ENCODE results near the gene BUB1.
"Not testable (repeated sequence)": the region's sequence is repeated elsewhere in the genome, so short reads cannot be mapped to it uniquely, and the experiment has no call there.

Gene BUB1

GRCh38 chr2:110677530-110678456 is at the start of gene BUB1:
TSS of gene BUB1 (minus strand) at chr2:110678063. CDS start at chr2:110677995, 68 bp downstream.
- DNase-seq (ENCODE audit: low spot score) = peak; percentile 94

GRCh38 chr2:110726285-110726684 is 48.4 kb upstream of the BUB1 start:
- DNase-seq (ENCODE audit: low spot score) = no peak

GRCh38 chr2:110725859-110726258 is 48.0 kb upstream of the BUB1 start:
- no peak for DNase-seq (ENCODE audit: low spot score)

GRCh38 chr2:110725370-110725769 is 47.5 kb upstream of the BUB1 start:
- DNase-seq (ENCODE audit: low spot score) = no peak

GRCh38 chr2:110724820-110725219 is 47.0 kb upstream of the BUB1 start:
- DNase-seq (ENCODE audit: low spot score) = no peak

- no peak for DNase-seq (ENCODE audit: low spot score)
Observed at GRCh38 chr2:110720547-110720946, 42.7 kb upstream of the BUB1 start.

GRCh38 chr2:110718990-110719389 is 41.1 kb upstream of the BUB1 start:
- no peak for DNase-seq (ENCODE audit: low spot score)

- no peak for DNase-seq (ENCODE audit: low spot score)
Observed at GRCh38 chr2:110718382-110718781, 40.5 kb upstream of the BUB1 start.

GRCh38 chr2:110717734-110718133 is 39.9 kb upstream of the BUB1 start:
- peak; percentile 61 for DNase-seq (ENCODE audit: low spot score)

GRCh38 chr2:110716959-110717645 is 39.2 kb upstream of the BUB1 start:
- DNase-seq (ENCODE audit: low spot score) = peak; percentile 52

GRCh38 chr2:110714452-110715224 is 36.8 kb upstream of the BUB1 start:
- no peak for DNase-seq (ENCODE audit: low spot score)

- DNase-seq (ENCODE audit: low spot score) = no peak
Observed at GRCh38 chr2:110713513-110714362, 35.9 kb upstream of the BUB1 start.

GRCh38 chr2:110712737-110713136 is 34.9 kb upstream of the BUB1 start:
- DNase-seq (ENCODE audit: low spot score) = no peak

- DNase-seq (ENCODE audit: low spot score) = no peak
Observed at GRCh38 chr2:110708455-110708854, 30.6 kb upstream of the BUB1 start.

- no peak for DNase-seq (ENCODE audit: low spot score)
Observed at GRCh38 chr2:110707386-110707965, 29.6 kb upstream of the BUB1 start.

GRCh38 chr2:110702514-110703380 is 24.9 kb upstream of the BUB1 start:
- DNase-seq (ENCODE audit: low spot score) = no peak

- not testable (repeated sequence) for DNase-seq (ENCODE audit: low spot score)
Observed at GRCh38 chr2:110698253-110698652, 20.4 kb upstream of the BUB1 start.

- DNase-seq (ENCODE audit: low spot score) = not testable (repeated sequence)
Observed at GRCh38 chr2:110695146-110695898, 17.5 kb upstream of the BUB1 start.

GRCh38 chr2:110691612-110692258 is 13.9 kb upstream of the BUB1 start:
- DNase-seq (ENCODE audit: low spot score) = no peak
